GM19025 (cell line): ENCODE results near the gene HECTD4.

Source experiments
- ATAC-seq: cut with Tn5 transposase; IDR thresholded peaks from one replicate; pipeline ENCODE4 v1.9.1; 2021; ENCODE audit warnings: mild to moderate bottlenecking, low read depth, moderate library complexity; ENCODE audit not compliant: unreplicated experiment

HECTD4 gene

GRCh38 chr12:112185093-112185923, 196.9 kb downstream of the HECTD4 start:
- no peak for ATAC-seq

GRCh38 chr12:112184056-112184887, 198.0 kb downstream of the HECTD4 start:
- ATAC-seq = no peak

GRCh38 chr12:112183141-112184021, 198.8 kb downstream of the HECTD4 start:
- ATAC-seq = no peak

- no peak for ATAC-seq
These were observed 199.7 kb downstream of the HECTD4 start for GRCh38 chr12:112182499-112182898.

GRCh38 chr12:112180422-112180821, 201.8 kb downstream of the HECTD4 start:
- no peak for ATAC-seq

- no peak for ATAC-seq
These were observed 202.3 kb downstream of the HECTD4 start for GRCh38 chr12:112179916-112180315.

- ATAC-seq = no peak
These were observed 202.9 kb downstream of the HECTD4 start for GRCh38 chr12:112179341-112179740.

GRCh38 chr12:112178796-112179195, 203.4 kb downstream of the HECTD4 start:
- ATAC-seq = no peak

GRCh38 chr12:112176321-112177010, 205.8 kb downstream of the HECTD4 start:
- no peak for ATAC-seq

- no peak for ATAC-seq
These were observed 206.7 kb downstream of the HECTD4 start for GRCh38 chr12:112175361-112176155.

GRCh38 chr12:112172556-112173324, 209.5 kb downstream of the HECTD4 start:
- ATAC-seq = no peak

GRCh38 chr12:112170971-112171596, 211.1 kb downstream of the HECTD4 start:
- no peak for ATAC-seq

- no peak for ATAC-seq
These were observed 211.9 kb downstream of the HECTD4 start for GRCh38 chr12:112170376-112170775.

GRCh38 chr12:112169966-112170365, 212.3 kb downstream of the HECTD4 start:
- ATAC-seq = no peak

GRCh38 chr12:112169161-112169872, 212.9 kb downstream of the HECTD4 start:
- no peak for ATAC-seq

- no peak for ATAC-seq
These were observed 213.7 kb downstream of the HECTD4 start for GRCh38 chr12:112168561-112168971.

GRCh38 chr12:112167718-112168525, 214.3 kb downstream of the HECTD4 start:
- ATAC-seq = no peak
